ENCODE data around the gene ERO1A.
"Not testable (repeated sequence)": the region's sequence is repeated elsewhere in the genome, so short reads cannot be mapped to it uniquely, and the experiment has no call there.

ERO1A gene, protein sequence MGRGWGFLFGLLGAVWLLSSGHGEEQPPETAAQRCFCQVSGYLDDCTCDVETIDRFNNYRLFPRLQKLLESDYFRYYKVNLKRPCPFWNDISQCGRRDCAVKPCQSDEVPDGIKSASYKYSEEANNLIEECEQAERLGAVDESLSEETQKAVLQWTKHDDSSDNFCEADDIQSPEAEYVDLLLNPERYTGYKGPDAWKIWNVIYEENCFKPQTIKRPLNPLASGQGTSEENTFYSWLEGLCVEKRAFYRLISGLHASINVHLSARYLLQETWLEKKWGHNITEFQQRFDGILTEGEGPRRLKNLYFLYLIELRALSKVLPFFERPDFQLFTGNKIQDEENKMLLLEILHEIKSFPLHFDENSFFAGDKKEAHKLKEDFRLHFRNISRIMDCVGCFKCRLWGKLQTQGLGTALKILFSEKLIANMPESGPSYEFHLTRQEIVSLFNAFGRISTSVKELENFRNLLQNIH

DNA sequence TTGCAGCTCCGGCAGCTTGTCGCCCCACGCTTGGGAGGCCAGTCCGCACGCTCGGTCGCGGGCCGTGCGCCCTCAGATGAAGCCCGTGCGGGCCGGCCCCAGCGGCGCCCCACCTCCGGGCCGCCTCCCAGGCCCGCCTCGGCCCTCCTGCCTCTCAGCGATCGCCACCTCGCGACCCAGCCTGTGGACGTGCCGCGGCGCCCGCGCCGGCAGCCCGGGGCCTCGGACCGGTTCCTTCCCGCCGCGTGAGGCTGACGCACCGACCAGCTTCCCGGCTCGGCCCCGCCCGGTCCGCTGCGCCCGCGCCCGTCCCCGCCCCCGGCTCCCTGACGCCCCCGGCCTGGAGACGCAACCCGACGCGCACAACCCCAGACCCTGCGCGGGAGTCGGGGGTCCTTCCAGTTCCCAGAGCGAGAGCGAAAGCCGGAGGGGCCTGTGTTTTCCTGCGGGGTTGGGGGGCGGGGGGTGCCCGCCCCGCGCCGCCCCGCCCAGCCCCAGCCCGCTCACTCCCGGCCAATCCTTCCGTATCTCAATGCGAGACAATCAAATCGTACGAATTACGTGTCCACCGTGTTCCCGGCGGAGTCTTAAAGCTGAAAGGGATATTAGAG is at the start of gene ERO1A:
Gene ERO1A (minus strand): TSS at position 78 of the 611 bp plus-strand sequence. CDS start 77 bp downstream, at position 1.
- peak; percentile 63 for DNase-seq

DNA sequence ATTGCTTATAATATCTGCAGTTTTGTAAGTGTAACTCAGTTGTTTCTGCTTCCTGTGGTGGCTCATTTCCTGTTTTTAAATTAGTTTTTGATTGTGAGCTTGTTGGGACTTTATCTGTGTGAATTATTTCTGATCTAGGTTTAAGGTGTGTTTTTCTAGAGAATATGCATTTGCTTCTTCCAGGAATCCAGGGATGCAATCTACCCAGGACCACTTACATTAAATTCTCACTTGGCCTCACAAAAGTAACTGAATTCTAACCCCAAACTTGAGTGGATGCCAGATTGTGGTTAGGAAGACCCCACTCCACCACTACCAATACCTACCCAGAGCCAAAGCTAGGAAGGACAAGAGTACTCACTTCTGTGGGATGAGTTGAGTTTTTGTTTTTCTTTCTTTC is 46.5 kb upstream of the ERO1A start:
- DNase-seq = no peak

DNA sequence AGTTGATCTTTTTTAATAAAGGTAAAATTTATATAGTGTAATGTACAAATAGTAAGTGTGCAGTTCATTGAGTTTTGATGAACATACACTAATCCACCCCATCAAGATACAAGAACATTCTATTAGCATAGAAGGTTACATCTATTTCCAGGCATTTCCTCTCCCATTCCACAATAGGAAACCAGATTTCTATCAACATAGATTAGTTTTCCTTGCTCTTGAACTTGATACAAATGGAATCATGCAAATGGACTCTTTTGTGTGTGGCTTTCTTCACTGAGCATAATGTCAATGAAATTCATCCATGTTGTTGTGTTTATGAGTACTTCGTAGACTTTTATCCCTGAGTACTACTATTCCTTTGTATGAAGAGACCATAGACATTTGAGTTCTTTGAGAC is 45.4 kb upstream of the ERO1A start:
- DNase-seq = no peak

DNA sequence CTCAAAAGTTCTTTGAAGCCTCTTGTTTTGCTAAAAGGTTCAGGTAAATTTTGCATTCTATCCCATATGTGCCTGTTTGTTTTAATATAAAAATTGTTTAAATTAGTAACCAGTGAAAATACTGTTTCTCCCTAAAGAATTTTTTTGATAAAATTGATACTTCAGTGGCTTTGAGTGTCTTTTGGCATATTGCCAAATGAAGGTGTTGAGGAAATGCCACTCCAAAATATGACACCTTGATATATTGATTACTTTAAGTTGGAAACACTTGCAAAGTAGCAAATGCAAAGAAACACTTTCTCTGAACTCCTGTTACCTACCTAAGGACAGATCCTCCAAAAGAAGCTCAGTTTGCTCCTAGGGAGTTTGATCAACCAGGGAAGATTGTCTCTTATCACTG is 43.1 kb upstream of the ERO1A start:
- no peak for DNase-seq

- no peak for DNase-seq
Measured at GRCh38 chr14:52735921-52736489, 40.6 kb upstream of the ERO1A start.

DNA sequence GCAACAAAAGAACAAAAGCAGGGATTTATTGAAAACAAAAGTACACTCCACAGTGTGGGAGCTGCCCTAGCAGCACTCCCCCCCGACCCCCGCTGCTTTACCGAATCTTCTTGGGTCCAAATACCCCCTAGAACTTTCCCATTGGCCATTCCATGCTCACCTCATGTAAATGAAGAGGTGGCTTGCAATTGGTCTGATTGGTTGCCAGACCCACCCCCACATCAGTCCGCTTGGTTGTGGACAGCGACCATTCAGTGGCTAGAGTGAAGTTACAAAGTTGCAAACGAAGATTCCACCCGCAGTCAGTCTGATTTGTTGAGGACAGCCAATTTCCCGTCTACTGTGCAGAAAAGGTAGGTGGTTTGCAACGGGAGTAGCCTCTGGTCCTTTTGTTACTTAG is 38.5 kb upstream of the ERO1A start:
- DNase-seq = no peak

DNA sequence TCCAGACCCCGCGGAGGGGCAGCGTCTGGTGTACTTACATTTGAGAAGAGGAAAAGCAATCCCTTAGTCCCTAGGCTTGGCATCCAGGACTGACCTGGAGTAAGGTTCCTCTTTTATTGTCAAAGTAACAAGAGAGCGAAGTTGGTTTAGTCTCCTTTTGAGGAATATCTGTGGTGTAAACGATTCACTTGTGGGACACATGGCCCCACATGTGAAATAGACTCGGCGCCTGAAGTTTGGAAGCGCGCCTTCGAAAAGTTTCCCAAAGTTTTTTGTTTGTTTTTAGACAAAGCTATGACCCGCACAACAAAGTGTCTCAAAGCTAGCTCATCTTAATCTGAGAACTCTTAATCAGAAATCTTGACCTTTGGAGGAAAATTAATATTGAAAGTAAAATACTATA is 35.4 kb upstream of the ERO1A start:
- no peak for DNase-seq

DNA sequence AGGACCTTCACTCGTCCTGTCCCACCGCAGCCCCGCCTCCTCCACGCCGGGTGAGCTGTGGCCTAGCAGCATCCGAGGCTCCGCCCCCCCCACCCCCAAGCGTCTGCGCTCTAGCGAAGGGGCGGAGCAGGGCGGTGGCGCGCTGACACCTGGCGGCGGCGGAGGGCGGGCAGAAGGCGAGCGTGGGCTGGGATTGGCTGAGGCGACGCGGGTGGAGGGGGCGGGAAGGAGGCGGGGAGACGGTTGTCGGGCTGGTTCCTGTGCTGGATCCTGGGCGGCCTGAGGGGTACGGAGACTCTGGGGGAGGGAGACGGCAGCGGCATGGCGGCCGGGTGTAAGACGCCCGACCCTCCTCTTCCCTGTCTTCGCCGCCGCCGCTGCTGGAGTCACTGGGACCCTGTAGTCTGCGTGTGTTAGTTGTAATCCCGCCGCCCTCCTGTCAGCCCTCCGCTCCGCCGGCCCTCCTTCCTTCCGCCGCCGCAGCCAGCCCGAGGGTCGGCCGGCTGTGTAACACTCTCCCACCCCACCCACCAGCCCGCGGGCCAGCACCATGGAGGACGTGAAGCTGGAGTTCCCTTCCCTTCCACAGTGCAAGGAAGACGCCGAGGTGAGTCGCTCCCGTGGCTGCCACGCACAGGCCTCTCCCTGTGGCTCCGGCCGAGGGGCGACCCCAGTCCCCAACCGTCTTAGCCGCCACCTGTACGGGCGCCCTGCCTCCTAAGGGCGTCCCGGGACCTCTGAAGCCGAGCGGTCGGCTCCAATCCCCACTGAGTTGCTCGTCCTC is 34.8 kb upstream of the ERO1A start, which contains the start of gene STYX:
Gene STYX (plus strand): TSS at position 242 of the 784 bp plus-strand sequence. CDS start 309 bp downstream, at position 551.
- DNase-seq = peak; percentile 95

DNA sequence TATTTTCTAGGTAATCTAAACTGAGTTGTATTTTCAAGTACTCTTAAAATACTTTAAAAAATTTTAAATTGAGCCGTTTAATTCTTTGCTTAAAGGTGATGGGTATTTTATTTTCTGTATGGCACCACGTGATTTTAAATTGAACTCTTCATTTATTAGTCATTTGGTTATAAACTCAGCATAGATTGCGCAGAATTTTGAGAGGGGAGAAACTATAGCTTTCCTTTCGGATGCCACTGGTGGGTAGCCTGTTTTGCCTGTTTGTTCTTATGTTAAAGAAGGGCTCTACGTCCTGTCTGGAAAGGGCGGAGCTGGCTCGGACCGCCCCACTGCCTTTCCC is 34.2 kb upstream of the ERO1A start:
- no peak for DNase-seq

- DNase-seq = not testable (repeated sequence)
Measured at GRCh38 chr14:52729035-52729434, 33.7 kb upstream of the ERO1A start.

DNA sequence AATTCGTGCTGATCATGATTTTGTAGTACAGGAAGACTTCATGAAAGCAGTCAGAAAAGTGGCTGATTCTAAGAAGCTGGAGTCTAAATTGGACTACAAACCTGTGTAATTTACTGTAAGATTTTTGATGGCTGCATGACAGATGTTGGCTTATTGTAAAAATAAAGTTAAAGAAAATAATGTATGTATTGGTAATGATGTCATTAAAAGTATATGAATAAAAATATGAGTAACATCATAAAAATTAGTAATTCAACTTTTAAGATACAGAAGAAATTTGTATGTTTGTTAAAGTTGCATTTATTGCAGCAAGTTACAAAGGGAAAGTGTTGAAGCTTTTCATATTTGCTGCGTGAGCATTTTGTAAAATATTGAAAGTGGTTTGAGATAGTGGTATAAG is 32.2 kb upstream of the ERO1A start:
- not testable (repeated sequence) for DNase-seq

DNA sequence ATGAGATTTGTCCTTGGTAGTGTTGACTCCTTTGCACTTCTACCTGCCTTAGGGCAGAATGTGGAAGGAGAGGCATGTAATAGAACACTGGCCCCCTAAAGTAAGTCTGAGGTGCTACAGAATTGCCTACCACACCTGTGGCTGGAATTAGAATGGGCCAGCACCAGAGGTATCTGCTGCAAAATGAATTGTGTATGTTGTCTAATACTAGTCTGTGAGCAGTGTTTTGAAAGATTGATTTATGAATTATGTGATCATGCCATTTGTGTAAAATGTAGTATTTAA is 28.9 kb upstream of the ERO1A start:
- no peak for DNase-seq

DNA sequence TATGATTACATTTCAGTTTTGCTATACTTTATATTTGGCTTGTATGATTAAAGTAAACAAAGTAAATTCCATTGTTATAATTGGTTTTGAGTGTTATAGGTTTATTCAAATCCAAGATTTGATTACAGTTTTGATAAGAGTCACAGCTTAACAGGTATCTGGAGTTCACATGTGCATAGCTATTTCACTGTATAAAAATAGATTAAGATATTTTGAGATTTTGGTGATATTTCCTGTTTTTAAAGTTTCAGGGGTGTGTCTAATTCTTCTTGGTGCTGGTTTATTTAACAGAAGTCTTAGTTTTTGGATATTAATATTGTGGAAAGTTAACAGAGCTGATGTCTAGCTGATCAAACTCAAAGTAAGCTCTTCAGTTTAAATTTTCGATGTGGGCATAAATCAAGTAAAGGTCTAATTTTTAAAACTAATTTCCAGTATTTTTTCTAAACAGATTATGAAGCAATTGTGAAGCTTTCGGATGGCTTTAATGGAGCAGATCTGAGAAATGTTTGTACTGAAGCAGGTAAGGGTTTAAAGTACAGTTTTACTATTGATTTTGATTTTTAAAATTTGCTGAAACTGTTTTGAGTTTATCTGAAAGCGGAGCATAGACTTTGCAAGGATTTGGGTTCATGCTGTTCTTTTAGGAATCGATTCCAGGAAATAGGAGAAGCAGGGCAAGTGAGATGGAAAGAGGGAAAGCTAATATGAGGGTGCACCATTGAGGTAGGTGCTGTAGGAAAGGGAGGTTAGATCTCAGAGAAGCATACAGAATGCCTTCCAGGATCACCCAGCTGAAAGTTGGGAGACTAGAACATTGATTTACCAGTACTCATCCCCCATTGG is 28.4 kb upstream of the ERO1A start:
- DNase-seq = no peak

DNA sequence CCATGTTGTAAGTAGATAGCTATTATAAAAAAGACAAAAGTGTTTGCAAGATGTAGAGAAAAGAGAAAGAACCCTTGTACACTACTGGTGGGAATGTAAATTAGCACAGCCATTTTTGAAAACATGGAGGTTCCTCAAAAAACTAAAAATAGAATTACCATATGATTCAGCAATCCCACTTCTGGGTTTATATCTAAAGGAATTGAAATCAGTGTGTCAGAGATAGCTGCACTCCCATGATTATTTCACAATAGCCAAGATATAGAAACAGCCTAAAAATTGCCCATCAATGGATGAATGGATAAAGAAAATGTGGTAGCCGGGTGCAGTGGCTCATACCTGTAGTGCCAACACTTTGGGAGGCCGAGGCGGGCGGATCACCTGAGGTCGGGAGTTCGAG is 20.8 kb upstream of the ERO1A start:
- no peak for DNase-seq

- no peak for DNase-seq
Measured at GRCh38 chr14:52711666-52712065, 16.3 kb upstream of the ERO1A start.

DNA sequence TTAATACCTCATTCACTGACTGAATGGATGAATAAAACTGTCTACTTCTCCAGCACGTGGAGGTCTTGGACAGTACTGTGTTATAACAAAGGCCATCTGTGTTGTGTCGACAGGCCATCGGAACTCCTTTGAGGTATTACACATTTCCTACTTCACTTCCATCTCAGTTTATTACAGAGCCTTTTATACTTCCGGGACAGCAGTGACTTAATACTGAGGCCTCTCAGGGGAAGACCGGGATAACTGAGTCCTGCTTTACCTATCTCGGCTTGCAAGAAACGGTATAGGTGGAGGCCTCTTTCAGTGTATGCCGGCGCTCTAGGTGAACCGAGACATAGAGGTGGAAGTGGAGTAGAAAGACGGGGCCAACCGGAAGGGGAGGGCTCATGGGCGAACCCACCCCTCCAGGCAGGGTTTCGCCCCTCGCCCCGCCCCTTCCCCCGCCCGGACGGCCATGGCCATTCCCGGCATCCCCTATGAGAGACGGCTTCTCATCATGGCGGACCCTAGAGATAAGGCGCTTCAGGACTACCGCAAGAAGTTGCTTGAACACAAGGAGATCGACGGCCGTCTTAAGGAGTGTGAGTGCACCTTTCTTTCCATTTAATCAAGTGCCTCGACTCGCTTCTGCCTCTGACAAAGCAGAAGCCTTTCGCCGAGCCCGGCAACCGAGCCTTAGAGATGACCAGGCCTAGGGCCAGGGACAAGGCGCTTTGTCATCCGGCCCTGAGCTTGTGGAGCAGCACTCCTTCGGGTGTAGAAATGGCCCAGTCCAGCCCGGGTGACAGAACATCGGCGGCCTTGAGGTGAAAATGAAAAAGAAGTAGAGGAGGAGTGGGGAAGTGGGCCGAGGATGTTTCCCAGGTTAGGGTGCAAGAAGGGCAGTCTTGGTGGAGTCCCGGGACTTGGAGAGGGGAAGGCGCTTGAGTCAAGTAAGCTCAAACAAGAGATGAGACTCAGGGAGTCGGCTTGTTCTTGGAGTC is 11.7 kb upstream of the ERO1A start, which contains the start of gene PSMC6:
Gene PSMC6 (plus strand): TSS at position 477 of the 983 bp plus-strand sequence. CDS start 20 bp downstream, at position 497.
- peak; percentile 88 for DNase-seq

DNA sequence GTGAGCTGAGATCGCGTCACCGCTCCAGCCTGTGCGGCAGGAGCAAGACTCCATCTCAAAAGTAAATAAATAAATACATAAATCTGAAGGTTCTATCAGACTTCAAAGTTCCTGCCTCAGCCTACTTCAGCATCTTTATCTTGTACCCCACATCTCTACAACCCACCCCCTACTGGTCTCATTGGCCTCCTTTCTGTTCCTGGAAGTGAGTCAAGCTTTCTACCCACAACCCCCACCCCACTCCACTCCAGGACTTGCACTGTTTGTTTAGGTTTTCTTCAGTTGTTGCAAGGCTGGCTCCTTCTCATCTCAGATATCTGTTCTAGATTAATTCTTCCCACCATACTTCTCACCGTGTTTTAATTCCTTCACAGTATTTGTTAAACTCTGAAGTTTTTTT is 10.9 kb upstream of the ERO1A start:
- no peak for DNase-seq

DNA sequence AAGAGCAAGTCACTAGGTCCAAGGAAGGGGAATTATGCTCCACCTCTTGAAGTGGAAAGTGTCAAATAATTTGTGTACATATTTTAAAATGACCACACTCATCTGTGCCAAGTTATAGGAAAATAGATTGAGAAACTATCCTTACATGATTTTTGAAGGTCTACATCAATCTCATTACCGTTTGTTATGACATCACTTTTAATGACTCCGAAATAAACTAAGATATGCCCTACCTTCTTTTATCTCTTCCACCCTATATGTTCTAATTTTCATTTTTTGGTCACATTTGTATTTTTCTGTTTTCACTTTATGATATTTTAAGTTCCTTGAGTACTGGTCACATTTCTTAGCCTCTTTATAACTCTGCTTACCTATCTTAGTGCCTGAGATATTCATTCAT is 8.3 kb upstream of the ERO1A start:
- no peak for DNase-seq

GRCh38 chr14:52703225-52703624 is 7.9 kb upstream of the ERO1A start:
- DNase-seq = no peak

- DNase-seq = no peak
Measured at GRCh38 chr14:52701223-52701622, 5.9 kb upstream of the ERO1A start.

GRCh38 chr14:52700701-52701172 is 5.4 kb upstream of the ERO1A start:
- DNase-seq = no peak

Data from NCI-H510A treated with DMSO at 0.1 percent for 48 hours (cell line).